ENCODE measurements around the gene LRRN2. TPM values are rescaled to one million over a fixed set of nuclear protein-coding genes. Genes with fewer than 3 reads are reported as not detected.

Gene LRRN2
- total RNA-seq, 4 donors from 2014 or later = 4.0 to 19.6 (median 7.0) TPM

GRCh38 chr1:204628868-204629267, 56.7 kb downstream of the LRRN2 start:
- H3K27ac ChIP-seq = no peak overlapping the region
- TF ChIP-seq POLR2AphosphoS5 (IDR thresholded peaks at IDR 0.05) (no peak), CTCF (IDR thresholded peaks at IDR 0.05) (no peak), POLR2A (IDR thresholded peaks at IDR 0.05) (no peak), EP300 (IDR thresholded peaks at IDR 0.05) (no peak)
- H3K9me3 ChIP-seq = no peaks in the 10 kb centered on the region
- no peaks in the 10 kb centered on the region for H3K36me3 ChIP-seq
- ATAC-seq = no peak
- 80% methylated on average over 1 of the region's 3 CpGs; no CpG with 5 or more reads in 1 of the 2 donors for WGBS, 2 donors (ENCODE audit: low coverage in 1 of 2)
- no peak overlapping the region for H3K4me3 ChIP-seq
- H3K4me1 ChIP-seq = peaks cover 0 to 21% (median 0%) of the 10 kb centered on the region in 3 donors
- no peaks in the 10 kb centered on the region for H3K27me3 ChIP-seq

DNA sequence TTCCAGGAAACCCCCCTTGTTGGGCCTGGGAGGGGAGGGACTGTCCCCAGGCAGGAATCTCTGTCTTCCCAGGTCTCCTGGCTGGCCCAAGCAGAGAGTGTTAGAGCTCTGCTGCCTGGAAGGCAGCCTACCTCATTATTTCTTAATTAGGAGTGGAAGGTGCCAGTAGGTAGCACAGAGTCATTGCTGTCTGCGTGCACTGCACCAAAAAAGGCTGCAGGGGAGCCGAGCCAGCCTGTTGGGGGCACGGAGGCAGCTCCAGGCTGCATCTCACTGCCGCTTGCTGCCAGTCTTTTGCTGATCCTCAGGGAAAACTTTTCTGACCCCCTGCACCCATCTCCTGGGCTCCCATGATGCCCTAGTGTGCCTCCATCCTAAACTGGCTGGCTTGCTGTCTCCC, 58.1 kb downstream of the LRRN2 start:
- no peak for TF ChIP-seq POLR2A (IDR thresholded peaks at IDR 0.05)
- TF ChIP-seq CTCF (IDR thresholded peaks at IDR 0.05) = no peak
- 74% methylated on average over 4 of the region's 4 CpGs; no CpG with 5 or more reads in 1 of the 2 donors for WGBS, 2 donors (ENCODE audit: low coverage in 1 of 2)
- Histone ChIP-seq H3K27ac (peak overlapping the region in 1 of 4 donors; percentile 61), H3K4me3 (no peak overlapping the region), H3K9me3 (no peaks in the 10 kb centered on the region), H3K27me3 (no peaks in the 10 kb centered on the region), H3K4me1 (peaks cover 0 to 25% (median 0%) of the 10 kb centered on the region in 3 donors), H3K36me3 (no peaks in the 10 kb centered on the region)
- peak; percentile 28 for ATAC-seq

DNA sequence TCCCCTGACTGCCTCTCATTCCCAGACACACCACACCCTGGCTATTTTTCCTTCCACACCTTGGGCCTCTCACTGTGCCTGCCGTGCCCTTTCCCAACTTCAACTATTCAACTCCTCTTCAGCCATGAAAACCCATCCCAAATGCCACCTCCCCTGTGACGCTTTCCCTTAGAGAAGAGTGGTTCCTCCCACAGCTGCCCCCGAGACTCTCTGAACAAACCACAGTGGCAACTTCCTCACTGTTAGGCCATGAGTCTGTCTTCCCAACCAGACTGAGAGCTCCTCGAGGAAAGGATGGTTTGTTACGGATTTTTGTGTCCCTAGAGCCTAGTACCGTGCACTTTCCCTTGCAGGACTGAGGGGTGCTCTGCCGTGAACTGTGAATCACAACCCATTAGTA, 59.2 kb downstream of the LRRN2 start:
- no peak for ATAC-seq
- H3K36me3 ChIP-seq = no peaks in the 10 kb centered on the region
- no peak overlapping the region for H3K4me3 ChIP-seq
- TF ChIP-seq POLR2A (IDR thresholded peaks at IDR 0.05) (no peak), CTCF (IDR thresholded peaks at IDR 0.05) (no peak), EP300 (IDR thresholded peaks at IDR 0.05) (no peak), POLR2AphosphoS5 (IDR thresholded peaks at IDR 0.05) (no peak)
- 79 to 93% methylated on average over 5 to 7 of the region's 7 CpGs for WGBS, 2 donors (ENCODE audit: low coverage in 1 of 2)
- no peaks in the 10 kb centered on the region for H3K27me3 ChIP-seq
- H3K9me3 ChIP-seq = no peaks in the 10 kb centered on the region
- H3K27ac ChIP-seq = no peak overlapping the region
- H3K4me1 ChIP-seq = peaks cover 0 to 32% (median 0%) of the 10 kb centered on the region in 3 donors

DNA sequence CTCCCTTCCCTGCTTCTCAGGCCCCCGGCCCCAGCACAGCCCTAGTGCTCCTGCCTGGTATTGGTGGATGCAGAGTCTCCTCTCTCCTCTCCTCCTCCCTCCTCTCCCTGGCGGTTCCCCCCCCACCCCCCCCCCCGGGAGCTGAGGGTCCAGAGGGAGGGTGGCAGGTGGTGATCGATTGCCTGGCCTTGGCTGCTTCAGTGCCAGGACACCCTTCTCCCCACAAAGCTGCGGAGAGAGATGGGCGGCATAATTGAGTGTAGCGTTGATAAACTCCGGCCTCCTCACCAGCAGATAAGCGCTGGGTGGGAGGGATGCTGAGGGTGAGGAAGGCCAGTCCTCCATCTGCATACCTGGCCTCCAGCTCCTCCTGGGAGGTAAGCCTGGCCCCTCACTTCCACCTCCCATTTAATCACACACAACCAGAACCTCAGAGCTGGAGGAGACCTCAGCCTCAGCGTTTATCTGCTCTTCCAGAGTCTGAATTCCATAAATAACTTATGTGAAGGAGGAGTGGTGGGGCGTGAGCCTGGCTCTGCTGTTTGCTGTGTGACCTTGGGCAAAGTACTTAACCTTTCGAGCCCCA, 60.8 kb downstream of the LRRN2 start:
- Histone ChIP-seq H3K4me3 (no peak overlapping the region), H3K4me1 (peaks cover 0 to 32% (median 0%) of the 10 kb centered on the region in 3 donors), H3K27ac (no peak overlapping the region), H3K36me3 (peaks cover 0 to 1% of the 10 kb centered on the region in 2 donors), H3K9me3 (no peaks in the 10 kb centered on the region), H3K27me3 (no peaks in the 10 kb centered on the region)
- WGBS, 2 donors (ENCODE audit: low coverage in 1 of 2) = 41% methylated on average over 3 of the region's 12 CpGs; no CpG with 5 or more reads in 1 of the 2 donors
- ATAC-seq = no peak
- no peak for TF ChIP-seq CTCF (IDR thresholded peaks at IDR 0.05)
- TF ChIP-seq POLR2A (IDR thresholded peaks at IDR 0.05) = no peak
- no peak for TF ChIP-seq EP300 (IDR thresholded peaks at IDR 0.05)
- no peak for TF ChIP-seq POLR2AphosphoS5 (IDR thresholded peaks at IDR 0.05)

- H3K4me1 ChIP-seq = peaks cover 0 to 32% (median 0%) of the 10 kb centered on the region in 3 donors
- no peak overlapping the region for H3K27ac ChIP-seq
- no peak for ATAC-seq
- WGBS, 2 donors (ENCODE audit: low coverage in 1 of 2) = 20 to 50% methylated on average over 1 of the region's 3 CpGs
- TF ChIP-seq CTCF (IDR thresholded peaks at IDR 0.05) = peak in 1 of 4 experiments; percentile 7
- TF ChIP-seq EP300 (IDR thresholded peaks at IDR 0.05) = no peak
- H3K4me3 ChIP-seq = no peak overlapping the region
- H3K27me3 ChIP-seq = no peaks in the 10 kb centered on the region
- no peaks in the 10 kb centered on the region for H3K9me3 ChIP-seq
- H3K36me3 ChIP-seq = peaks cover 0 to 9% of the 10 kb centered on the region in 2 donors
These were observed 61.6 kb downstream of the LRRN2 start for GRCh38 chr1:204623894-204624361.

Measured in gastroesophageal sphincter (tissue), 4 donors.